Hepatocyte (in vitro differentiated cells): ENCODE results near the gene SEPTIN8.

ENCODE experiments used
- CTCF ChIP-seq: fragments of 200-600 bp; sonication (generic); IDR thresholded peaks from 2 replicates; pipeline ENCODE4 v1.5.1; 2016; ENCODE audit warnings: antibody characterized with exemption, mild to moderate bottlenecking; ENCODE audit not compliant: poor library complexity
- EZH2 ChIP-seq: fragments of 200-600 bp; sonication (generic); IDR thresholded peaks from 2 replicates; pipeline ENCODE4 v1.6.1; 2016; ENCODE audit warnings: antibody characterized with exemption, mild to moderate bottlenecking, borderline replicate concordance
- EZH2phosphoT487 ChIP-seq: fragments of 200-600 bp; sonication (generic); IDR thresholded peaks from one replicate; pipeline ENCODE4 v1.6.1; 2018; ENCODE audit warnings: antibody characterized with exemption, mild to moderate bottlenecking, low read depth, moderate library complexity; ENCODE audit not compliant: unreplicated experiment, severe bottlenecking

- TF ChIP-seq CTCF (no peak), EZH2phosphoT487 (no peak), EZH2 (no peak)
Observed at GRCh38 chr5:132704875-132705274, 72.2 kb downstream of the SEPTIN8 start.
